ENCODE data around the gene ADISSP.
A peak's percentile ranks its signal among the peaks of the same experiment; 100 is the strongest.

Gene ADISSP

GRCh38 chr20:3753501-3754275 lies 13.9 kb downstream of the ADISSP start:
- DNase-seq: no peak

- DNase-seq: peak; percentile 60 to 87
Measured at GRCh38 chr20:3753098-3753497, 14.5 kb downstream of the ADISSP start.

GRCh38 chr20:3752386-3752759 lies 15.2 kb downstream of the ADISSP start:
- peak in 1 of 2 experiments; percentile 51 for DNase-seq

- peak; percentile 76 to 94 for DNase-seq
Measured at GRCh38 chr20:3751675-3752385, 15.7 kb downstream of the ADISSP start.

- peak in 1 of 2 experiments; percentile 56 for DNase-seq
Measured at GRCh38 chr20:3751305-3751674, 16.3 kb downstream of the ADISSP start.

GRCh38 chr20:3749689-3750531 lies 17.6 kb downstream of the ADISSP start:
- DNase-seq: peak; percentile 51 to 93

- peak in 1 of 2 experiments; percentile 40 for DNase-seq
Measured at GRCh38 chr20:3749087-3749688, 18.4 kb downstream of the ADISSP start.

- no peak for DNase-seq
Measured at GRCh38 chr20:3748073-3748472, 19.5 kb downstream of the ADISSP start.

GRCh38 chr20:3747471-3747870 lies 20.1 kb downstream of the ADISSP start:
- no peak for DNase-seq

- no peak for DNase-seq
Measured at GRCh38 chr20:3745686-3746173, 21.8 kb downstream of the ADISSP start.

- DNase-seq: peak; percentile 85 to 98
Measured at GRCh38 chr20:3744806-3745685, 22.5 kb downstream of the ADISSP start.

GRCh38 chr20:3744037-3744436 lies 23.5 kb downstream of the ADISSP start:
- no peak for DNase-seq

- no peak for DNase-seq
Measured at GRCh38 chr20:3743251-3743650, 24.3 kb downstream of the ADISSP start.

GRCh38 chr20:3741836-3742458 lies 25.6 kb downstream of the ADISSP start:
- no peak for DNase-seq

- no peak for DNase-seq
Measured at GRCh38 chr20:3740615-3741301, 26.8 kb downstream of the ADISSP start.

GRCh38 chr20:3739926-3740451 lies 27.6 kb downstream of the ADISSP start:
- no peak for DNase-seq

GRCh38 chr20:3739054-3739925 lies 28.3 kb downstream of the ADISSP start:
- no peak for DNase-seq

- no peak for DNase-seq
Measured at GRCh38 chr20:3738111-3739053, 29.2 kb downstream of the ADISSP start.

All from NCI-H526 (cell line).